ENCODE results near the gene SLC17A3.

SLC17A3 gene

GRCh38 chr6:25872814-25873213 lies 1.2 kb downstream of the SLC17A3 start:
- TF ChIP-seq POLR2AphosphoS5 (IDR thresholded peaks at IDR 0.05; ENCODE audit: low read depth, low read length) (no peak), REST (IDR thresholded peaks at IDR 0.05; ENCODE audit: insufficient read depth in 1 of 2, low read depth in 2 of 2, low read length in 2 of 2) (no peak), TAF1 (IDR thresholded peaks at IDR 0.05; ENCODE audit: borderline replicate concordance, insufficient read depth, low read length) (no peak), SIN3A (IDR thresholded peaks at IDR 0.05; ENCODE audit: borderline replicate concordance, insufficient read depth, low read length) (no peak), FOXP2 (optimal IDR thresholded peaks at IDR 0.05; ENCODE audit: borderline replicate concordance, extremely low read depth, extremely low read length, insufficient read depth) (no peak)

GRCh38 chr6:25869840-25870239 lies 4.2 kb downstream of the SLC17A3 start:
- TF ChIP-seq REST (IDR thresholded peaks at IDR 0.05; ENCODE audit: insufficient read depth in 1 of 2, low read depth in 2 of 2, low read length in 2 of 2) (no peak), FOXP2 (optimal IDR thresholded peaks at IDR 0.05; ENCODE audit: borderline replicate concordance, extremely low read depth, extremely low read length, insufficient read depth) (no peak), POLR2AphosphoS5 (IDR thresholded peaks at IDR 0.05; ENCODE audit: low read depth, low read length) (no peak), TAF1 (IDR thresholded peaks at IDR 0.05; ENCODE audit: borderline replicate concordance, insufficient read depth, low read length) (no peak), SIN3A (IDR thresholded peaks at IDR 0.05; ENCODE audit: borderline replicate concordance, insufficient read depth, low read length) (no peak)

- TF ChIP-seq FOXP2 (optimal IDR thresholded peaks at IDR 0.05; ENCODE audit: borderline replicate concordance, extremely low read depth, extremely low read length, insufficient read depth): no peak
- no peak for TF ChIP-seq REST (IDR thresholded peaks at IDR 0.05; ENCODE audit: insufficient read depth in 1 of 2, low read depth in 2 of 2, low read length in 2 of 2)
- no peak for TF ChIP-seq POLR2AphosphoS5 (IDR thresholded peaks at IDR 0.05; ENCODE audit: low read depth, low read length)
- no peak for TF ChIP-seq TAF1 (IDR thresholded peaks at IDR 0.05; ENCODE audit: borderline replicate concordance, insufficient read depth, low read length)
- no peak for TF ChIP-seq SIN3A (IDR thresholded peaks at IDR 0.05; ENCODE audit: borderline replicate concordance, insufficient read depth, low read length)
Measured at GRCh38 chr6:25868436-25869183, 5.4 kb downstream of the SLC17A3 start.

GRCh38 chr6:25866011-25866410 lies 8.0 kb downstream of the SLC17A3 start:
- TF ChIP-seq FOXP2 (optimal IDR thresholded peaks at IDR 0.05; ENCODE audit: borderline replicate concordance, extremely low read depth, extremely low read length, insufficient read depth) (no peak), SIN3A (IDR thresholded peaks at IDR 0.05; ENCODE audit: borderline replicate concordance, insufficient read depth, low read length) (no peak), TAF1 (IDR thresholded peaks at IDR 0.05; ENCODE audit: borderline replicate concordance, insufficient read depth, low read length) (no peak), REST (IDR thresholded peaks at IDR 0.05; ENCODE audit: insufficient read depth in 1 of 2, low read depth in 2 of 2, low read length in 2 of 2) (no peak), POLR2AphosphoS5 (IDR thresholded peaks at IDR 0.05; ENCODE audit: low read depth, low read length) (no peak)

Measured in PFSK-1 (cell line).